KG1 (cell line): ENCODE data around the gene CACNA2D3.

Experiments used
- DNase-seq: peaks from one replicate; lab custom pipeline; 2025; lab: John Stamatoyannopoulos, UW

CACNA2D3 gene

DNA sequence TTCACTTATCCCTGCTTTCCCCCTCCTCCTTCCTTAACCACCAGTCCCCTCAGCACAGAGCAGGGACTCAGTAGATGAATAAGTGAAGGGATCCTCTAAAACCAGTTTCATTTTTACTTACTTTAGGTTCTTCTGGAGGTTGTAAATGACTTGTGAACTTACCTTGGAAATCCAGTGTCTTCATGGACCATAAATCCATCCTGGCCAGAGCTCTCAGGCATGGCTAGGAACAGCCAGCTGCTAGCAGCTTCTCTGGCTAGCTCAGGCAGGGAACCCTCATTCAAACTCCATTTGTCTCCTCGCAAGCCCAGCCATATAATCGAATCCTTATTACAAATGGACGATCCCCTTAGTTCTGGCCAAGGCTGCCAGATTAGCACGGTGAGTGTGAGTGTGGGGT, 727.0 kb downstream of the CACNA2D3 start:
- DNase-seq: no peak

DNA sequence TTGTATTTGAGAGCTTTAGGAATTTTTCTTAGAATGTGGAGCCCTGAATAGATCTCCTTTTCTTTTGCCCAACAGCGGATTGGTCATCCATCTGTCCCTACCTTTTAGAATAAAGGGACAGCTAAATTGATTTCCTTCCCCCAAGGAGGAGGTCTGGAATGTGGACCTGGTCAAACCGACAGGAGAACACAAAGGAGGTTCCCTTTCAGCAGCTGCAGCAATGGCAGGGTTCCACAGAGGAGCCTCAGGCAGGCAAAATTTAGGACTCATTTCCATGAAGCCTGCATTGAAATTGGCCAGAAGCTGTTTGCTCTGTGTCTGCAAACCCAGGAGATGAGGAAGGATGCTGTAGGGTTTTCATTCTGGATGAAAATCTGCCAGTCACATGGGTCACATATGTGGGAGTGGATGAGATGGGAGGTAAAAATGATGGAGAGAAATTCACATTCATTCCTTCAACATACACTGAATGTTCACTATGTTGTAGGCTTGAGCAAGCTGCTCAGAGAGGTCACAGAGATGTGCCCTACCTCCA, 728.2 kb downstream of the CACNA2D3 start:
- DNase-seq: no peak

DNA sequence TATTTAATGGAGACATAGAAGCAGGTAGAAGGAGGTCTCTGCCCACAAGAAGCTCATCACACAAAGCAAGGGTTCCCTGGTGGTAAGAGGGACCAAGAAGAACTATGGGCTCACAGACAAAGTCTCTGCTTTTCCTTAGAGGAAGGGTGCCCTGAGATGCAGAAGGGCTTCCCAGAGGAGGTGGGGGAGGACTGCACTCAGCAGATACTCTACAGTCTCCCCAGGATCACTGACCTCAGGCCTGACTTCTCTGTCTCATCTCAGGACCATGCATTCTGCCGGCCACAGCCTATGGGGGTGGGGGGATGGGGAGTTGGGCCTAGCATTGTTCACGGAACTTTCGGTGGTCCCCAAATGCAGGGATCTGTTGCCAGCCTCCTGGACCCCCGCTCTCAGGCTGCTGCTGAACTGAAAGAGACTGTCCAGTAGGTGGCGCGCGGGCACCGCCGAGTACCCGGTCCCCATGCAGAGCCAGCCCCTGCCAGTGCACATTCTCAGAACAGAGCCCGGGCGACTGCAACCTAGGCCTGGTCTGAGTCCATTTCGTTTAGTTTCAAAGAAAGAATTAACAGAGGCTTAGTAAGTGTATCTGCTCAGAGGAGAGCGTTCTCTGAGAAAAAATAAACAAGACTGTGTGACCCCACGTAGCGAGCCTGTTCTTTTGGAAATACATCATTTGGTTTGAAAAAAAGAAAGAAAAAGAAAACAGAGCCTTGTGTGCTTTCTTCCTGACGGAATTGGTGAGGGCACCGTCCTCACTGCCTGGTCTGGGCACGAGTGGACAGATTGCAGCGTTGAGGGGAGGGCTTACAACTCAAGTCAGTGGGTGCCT, 731.4 kb downstream of the CACNA2D3 start:
- DNase-seq: no peak

- no peak for DNase-seq
Measured at GRCh38 chr3:54856271-54856670, 733.9 kb downstream of the CACNA2D3 start.

- DNase-seq: no peak
Measured at GRCh38 chr3:54857343-54857742, 735.0 kb downstream of the CACNA2D3 start.

- DNase-seq: no peak
Measured at GRCh38 chr3:54858093-54858785, 735.9 kb downstream of the CACNA2D3 start.

DNA sequence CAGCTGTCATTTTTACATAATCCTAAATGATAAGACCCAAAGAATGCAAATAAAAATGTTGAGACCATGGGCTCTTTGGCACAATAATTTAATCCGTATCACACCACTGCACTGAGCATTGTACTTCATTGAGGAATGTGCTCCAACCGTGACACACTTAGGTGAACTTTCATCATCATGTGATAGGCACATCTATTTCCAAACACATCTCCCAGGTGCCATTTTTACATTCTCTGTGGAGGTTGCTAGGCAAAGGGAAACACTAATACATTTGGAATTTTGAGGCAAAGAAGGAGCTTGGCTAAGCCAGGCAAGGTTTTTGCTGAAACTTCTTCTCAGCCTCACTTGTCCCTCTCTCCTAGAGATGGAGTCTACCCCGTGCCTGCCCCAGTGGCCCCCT, 736.8 kb downstream of the CACNA2D3 start:
- no peak for DNase-seq

- no peak for DNase-seq
Measured at GRCh38 chr3:54861248-54862067, 739.1 kb downstream of the CACNA2D3 start.

GRCh38 chr3:54862526-54862925, 740.2 kb downstream of the CACNA2D3 start:
- no peak for DNase-seq

DNA sequence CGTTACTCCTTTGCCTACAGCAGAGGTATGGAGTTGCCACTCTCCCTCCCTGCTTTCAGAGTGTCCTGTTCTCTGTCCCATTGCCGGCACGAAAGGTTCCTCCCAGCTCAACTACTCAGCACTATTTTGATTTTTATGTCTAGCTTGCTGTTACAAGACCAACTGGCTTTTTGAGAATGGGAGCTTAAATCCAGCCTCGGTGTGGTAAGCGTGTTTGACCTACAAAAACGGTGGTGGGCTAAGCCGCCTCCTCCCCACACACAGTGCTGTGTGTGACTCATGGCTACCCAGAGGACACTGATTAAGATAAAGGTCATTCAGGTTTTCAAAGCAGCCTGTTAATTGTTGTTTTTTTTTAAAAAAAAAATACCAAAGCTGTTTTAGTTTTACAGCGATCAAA, 741.0 kb downstream of the CACNA2D3 start:
- no peak for DNase-seq

DNA sequence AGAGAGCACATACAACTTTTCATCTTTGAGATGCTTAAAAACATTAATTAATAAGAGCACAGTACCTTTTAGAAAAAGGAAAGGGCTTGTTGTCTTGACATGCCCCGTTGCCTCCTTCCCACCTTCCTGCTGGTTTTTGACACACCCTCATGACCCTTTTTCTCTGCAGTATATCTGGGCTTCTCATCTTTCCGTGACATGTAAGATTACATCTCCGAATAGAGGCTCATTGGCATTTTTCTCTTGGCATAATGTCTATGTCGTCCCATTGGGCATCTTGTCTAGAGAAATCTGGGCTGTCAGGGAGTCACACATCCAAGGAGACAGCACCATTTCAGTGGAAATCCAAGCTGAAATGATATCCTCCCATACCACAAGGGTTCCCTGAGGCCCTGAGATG, 741.4 kb downstream of the CACNA2D3 start:
- DNase-seq: no peak

DNA sequence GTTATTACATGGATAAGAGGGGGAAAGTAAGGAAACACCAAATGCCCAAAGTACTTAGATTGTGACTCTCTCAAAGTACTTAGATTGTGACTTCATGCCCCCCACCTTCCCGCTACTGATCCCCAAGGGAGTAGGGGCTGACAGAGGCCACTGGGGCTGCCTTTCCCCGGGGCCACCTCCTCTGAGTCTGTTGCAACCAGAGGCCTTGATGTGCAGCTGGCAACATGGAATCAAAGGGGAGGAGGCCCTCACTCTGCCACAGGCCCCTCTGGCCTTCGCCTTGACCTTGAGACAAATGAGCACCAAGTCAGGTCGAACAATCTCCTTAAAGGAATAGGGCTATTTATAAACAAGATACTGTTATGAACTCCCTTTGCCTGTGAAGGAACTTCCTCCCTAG, 743.0 kb downstream of the CACNA2D3 start:
- DNase-seq: no peak

- DNase-seq: no peak
Measured at GRCh38 chr3:54866251-54866650, 743.9 kb downstream of the CACNA2D3 start.

DNA sequence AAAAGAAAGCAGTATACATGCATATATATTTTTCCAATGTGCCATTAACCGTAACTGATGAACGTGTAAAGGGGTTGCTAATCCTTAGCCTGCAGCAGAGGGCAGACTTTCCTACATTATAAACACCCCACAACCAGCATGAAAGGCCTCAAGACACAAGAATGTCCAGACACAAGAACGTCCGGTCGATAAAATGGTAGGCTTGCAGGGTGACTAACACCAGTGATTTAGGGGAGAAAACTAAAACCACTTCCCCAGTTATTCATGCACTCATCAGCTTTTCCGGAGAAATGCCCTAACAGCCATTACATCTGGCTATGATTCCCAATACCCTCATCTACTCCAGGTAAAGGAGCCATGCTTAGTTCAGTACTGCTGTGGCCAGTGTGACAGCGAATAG, 748.1 kb downstream of the CACNA2D3 start:
- DNase-seq: no peak

DNA sequence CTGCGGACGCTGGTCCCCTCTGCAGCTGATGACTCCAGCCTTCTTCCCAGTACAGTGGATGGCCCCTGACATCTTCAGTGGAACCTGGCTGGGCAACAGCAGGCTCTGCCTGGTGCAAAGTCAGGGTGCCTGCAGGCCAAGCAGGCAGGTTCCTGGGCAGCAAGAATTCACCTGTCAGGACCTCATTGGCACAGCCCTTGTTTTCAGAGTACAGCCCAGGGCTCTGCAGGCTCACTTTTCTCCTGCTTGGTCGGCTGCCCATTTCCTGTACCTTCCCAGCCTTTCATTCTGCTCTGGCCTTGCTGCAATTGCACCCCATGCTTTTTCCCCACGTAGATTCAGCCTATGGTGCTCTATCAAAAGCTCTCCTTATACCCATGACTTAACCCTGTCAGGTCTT, 749.5 kb downstream of the CACNA2D3 start:
- DNase-seq: no peak

DNA sequence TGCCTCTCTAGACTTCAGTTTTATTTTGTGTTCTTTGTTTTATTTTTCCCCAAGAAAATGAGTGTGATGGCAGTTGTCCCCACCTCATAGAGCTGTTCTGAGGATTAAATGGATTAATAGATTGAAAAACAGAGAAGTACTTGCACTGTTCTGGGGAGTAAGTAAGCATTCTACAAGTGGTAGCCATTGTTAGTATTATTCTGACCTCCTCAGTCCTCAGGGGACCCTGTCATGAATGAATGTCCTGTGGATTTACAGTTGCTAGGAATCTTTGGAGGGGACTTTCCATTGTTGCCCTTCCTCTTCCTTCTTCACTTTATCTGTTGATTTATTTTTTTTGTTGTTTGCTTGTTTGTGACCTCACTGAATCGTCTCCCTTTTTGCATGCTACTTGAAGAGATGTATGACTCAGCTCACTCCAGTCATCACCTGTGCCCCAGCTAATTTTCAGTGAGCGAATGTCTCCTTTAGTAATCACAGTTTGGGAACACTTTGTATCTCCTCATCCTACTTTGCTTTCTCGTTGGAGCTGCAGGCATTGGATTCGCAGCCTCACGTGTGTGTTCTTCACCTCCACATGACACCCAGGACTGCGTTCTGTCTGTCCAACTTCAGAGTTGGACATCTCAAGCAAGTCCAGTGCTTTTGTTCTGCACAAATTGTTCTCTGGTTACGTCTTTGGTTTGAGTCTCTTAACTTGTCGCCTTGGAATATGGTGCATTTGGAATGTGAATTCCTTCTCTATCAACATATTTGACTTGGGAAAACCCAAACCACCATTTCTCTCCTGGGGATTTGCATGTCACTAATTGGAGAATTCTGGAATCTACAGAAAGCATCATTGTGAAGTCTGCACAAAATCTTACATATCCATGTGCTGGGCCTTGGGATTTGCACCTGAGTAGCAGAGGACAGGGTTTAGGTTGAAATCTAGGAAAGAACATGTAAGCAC, 751.0 kb downstream of the CACNA2D3 start:
- no peak for DNase-seq

GRCh38 chr3:54874816-54875556, 752.6 kb downstream of the CACNA2D3 start:
- DNase-seq: no peak

DNA sequence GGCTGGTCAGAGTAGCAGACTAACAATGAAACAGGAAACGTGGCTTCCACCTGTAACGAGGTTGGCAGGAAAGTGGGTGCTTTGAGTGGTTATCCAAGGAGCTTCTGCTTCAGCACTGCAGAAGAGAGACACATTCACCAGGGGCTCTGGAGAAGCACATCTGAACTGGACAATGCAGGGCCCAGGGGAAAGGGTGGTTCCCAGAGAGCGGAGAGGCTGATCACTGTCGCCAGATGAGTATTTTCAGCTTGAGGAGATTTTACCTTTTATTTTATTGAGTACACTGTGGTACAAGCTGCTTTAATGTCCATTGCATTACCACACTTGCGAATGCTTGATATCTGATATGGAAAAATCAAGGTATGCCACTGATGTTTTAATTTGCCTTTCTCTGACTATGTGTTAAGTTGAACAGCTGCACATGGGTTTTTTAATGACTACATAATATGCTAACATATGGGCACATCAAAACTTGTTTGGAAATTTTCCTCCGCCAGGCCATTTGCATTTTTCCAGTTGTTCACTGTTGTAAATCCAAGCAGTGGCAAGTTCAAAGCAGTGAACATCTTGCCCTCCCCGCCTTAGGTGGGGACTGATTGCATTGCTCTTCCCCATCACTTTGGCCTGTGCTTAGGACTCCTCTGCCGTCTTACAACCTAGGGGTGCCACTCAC, 753.4 kb downstream of the CACNA2D3 start:
- no peak for DNase-seq

- no peak for DNase-seq
Measured at GRCh38 chr3:54876694-54877093, 754.3 kb downstream of the CACNA2D3 start.

- no peak for DNase-seq
Measured at GRCh38 chr3:54877730-54878129, 755.4 kb downstream of the CACNA2D3 start.
